H9 (cell line): ENCODE measurements around the gene CLEC16A. TPM values are rescaled to one million over a fixed set of nuclear protein-coding genes. Genes with fewer than 3 reads are reported as not detected.

Experiments
- DNase-seq: peaks from one replicate; pipeline ENCODE4 v3.0.0-alpha.2; 2017
- H2AFZ ChIP-seq: one replicate; pipeline ENCODE4 v1.6.1; 2013; ENCODE audit warnings: mild to moderate bottlenecking, low read length, control low read depth, moderate library complexity
- H2AK5ac ChIP-seq: 2 replicates; pipeline ENCODE4 v1.6.1; 2013; ENCODE audit warnings: low read length, control low read depth, mixed read lengths; ENCODE audit not compliant: insufficient read length
- H2BK120ac ChIP-seq: one replicate; pipeline ENCODE4 v1.6.1; 2013; ENCODE audit warnings: low read depth, mild to moderate bottlenecking, low read length, control low read depth, inconsistent platforms; ENCODE audit not compliant: poor library complexity, severe bottlenecking
- H2BK12ac ChIP-seq: 2 replicates; pipeline ENCODE4 v1.6.1; 2013; ENCODE audit warnings: low read length, control low read depth, mixed read lengths, low read depth; ENCODE audit not compliant: insufficient read length
- H2BK15ac ChIP-seq: 2 replicates; pipeline ENCODE4 v1.6.1; 2013; ENCODE audit warnings: low read depth, low read length, control low read depth
- H2BK20ac ChIP-seq: one replicate; pipeline ENCODE4 v1.6.1; 2013; ENCODE audit warnings: low read depth, mild to moderate bottlenecking, low read length, control low read depth, inconsistent platforms; ENCODE audit not compliant: poor library complexity, severe bottlenecking
- H2BK5ac ChIP-seq: 2 replicates; pipeline ENCODE4 v1.6.1; 2013; ENCODE audit warnings: low read length, control low read depth, mixed read lengths; ENCODE audit not compliant: insufficient read length
- H3K14ac ChIP-seq: 2 replicates; pipeline ENCODE4 v1.6.1; 2013; ENCODE audit warnings: low read length, control low read depth; ENCODE audit not compliant: insufficient read depth
- H3K18ac ChIP-seq: 2 replicates; pipeline ENCODE4 v1.6.1; 2013; ENCODE audit warnings: low read depth, mild to moderate bottlenecking, mixed read lengths, low read length, control low read depth; ENCODE audit not compliant: insufficient read length
- H3K23ac ChIP-seq: 2 replicates; pipeline ENCODE4 v1.6.1; 2013; ENCODE audit warnings: low read length, control low read depth, mixed read lengths, low read depth; ENCODE audit not compliant: insufficient read length
- H3K23me2 ChIP-seq: 2 replicates; pipeline ENCODE4 v1.6.1; 2013; ENCODE audit warnings: low read depth, mild to moderate bottlenecking, mixed read lengths, low read length, control low read depth; ENCODE audit not compliant: insufficient read length, poor library complexity, severe bottlenecking
- H3K27ac ChIP-seq: 2 replicates; pipeline ENCODE4 v1.5.1; 2013; ENCODE audit warnings: low read length, control low read depth, mixed read lengths, low read depth; ENCODE audit not compliant: insufficient read length
- H3K27me3 ChIP-seq: 2 replicates; pipeline ENCODE4 v1.6.1; 2013; ENCODE audit warnings: low read length, control low read depth, inconsistent platforms; ENCODE audit not compliant: insufficient read depth
- H3K4ac ChIP-seq: 2 replicates; pipeline ENCODE4 v1.6.1; 2013; ENCODE audit warnings: low read depth, mild to moderate bottlenecking, control low read depth, inconsistent platforms, low read length, moderate library complexity
- H3K4me1 ChIP-seq: 2 replicates; pipeline ENCODE4 v1.6.1; 2013; ENCODE audit warnings: low read length, control low read depth, inconsistent platforms; ENCODE audit not compliant: insufficient read depth
- H3K4me2 ChIP-seq: 2 replicates; pipeline ENCODE4 v1.6.1; 2013; ENCODE audit warnings: low read length, control low read depth, mixed read lengths; ENCODE audit not compliant: insufficient read length, insufficient read depth
- H3K56ac ChIP-seq: 2 replicates; pipeline ENCODE4 v1.6.1; 2013; ENCODE audit warnings: low read depth, mild to moderate bottlenecking, mixed read lengths, low read length, control low read depth; ENCODE audit not compliant: insufficient read length
- H3K79me1 ChIP-seq: 2 replicates; pipeline ENCODE4 v1.6.1; 2013; ENCODE audit warnings: low read depth, mild to moderate bottlenecking, moderate library complexity, low read length, control low read depth, inconsistent platforms; ENCODE audit not compliant: insufficient read depth, poor library complexity, severe bottlenecking
- H3K79me2 ChIP-seq: 2 replicates; pipeline ENCODE4 v1.6.1; 2013; ENCODE audit warnings: low read length, control low read depth, inconsistent platforms; ENCODE audit not compliant: insufficient read depth
- H3K9ac ChIP-seq: 2 replicates; pipeline ENCODE4 v1.6.1; 2013; ENCODE audit warnings: low read length, control low read depth, mixed read lengths; ENCODE audit not compliant: insufficient read length; ENCODE audit errors: extremely low read depth
- H3K9me3 ChIP-seq: one replicate; pipeline ENCODE4 v1.6.1; 2013; ENCODE audit warnings: low read depth, low read length, inconsistent platforms; ENCODE audit not compliant: control insufficient read depth
- H3T11ph ChIP-seq: one replicate; pipeline ENCODE4 v1.6.1; 2013; ENCODE audit warnings: mild to moderate bottlenecking, low read length, control low read depth, inconsistent platforms
- H4K20me1 ChIP-seq: one replicate; pipeline ENCODE4 v1.6.1; 2013; ENCODE audit not compliant: control insufficient read depth, insufficient read length, insufficient read depth
- H4K5ac ChIP-seq: 2 replicates; pipeline ENCODE4 v1.6.1; 2013; ENCODE audit warnings: low read depth, mild to moderate bottlenecking, mixed read lengths, low read length, control low read depth; ENCODE audit not compliant: insufficient read length
- H4K8ac ChIP-seq: replicated peaks from 2 replicates; pipeline ENCODE4 v1.6.1; 2013; ENCODE audit warnings: low read length, control low read depth, mixed read lengths, low read depth; ENCODE audit not compliant: insufficient read length
- H4K91ac ChIP-seq: 2 replicates; pipeline ENCODE4 v1.6.1; 2013; ENCODE audit warnings: low read depth, mild to moderate bottlenecking, moderate library complexity, mixed read lengths, low read length, control low read depth; ENCODE audit not compliant: insufficient read length
- H3K27ac Mint-ChIP-seq, 3 experiments: 2 replicates in 2 of 3; 3 replicates in 1 of 3; pipeline ENCODE4 v1.8.0; 2020 to 2021; ENCODE audit warnings: mixed read lengths in 3 of 3, mild to moderate bottlenecking in 1 of 3, moderate library complexity in 1 of 3
- H3K27me3 Mint-ChIP-seq: 2 replicates; pipeline ENCODE4 v1.8.0; 2021; ENCODE audit warnings: low read depth, mild to moderate bottlenecking, moderate library complexity, mixed read lengths
- H3K36me3 Mint-ChIP-seq, 3 experiments: 2 replicates in 2 of 3; 3 replicates in 1 of 3; pipeline ENCODE4 v1.8.0; 2020 to 2021; ENCODE audit warnings: low read depth in 3 of 3, mixed read lengths in 3 of 3; ENCODE audit not compliant: insufficient read depth in 1 of 3
- H3K4me1 Mint-ChIP-seq, 2 experiments: 2 replicates each; pipeline ENCODE4 v1.8.0; 2020; ENCODE audit warnings: mixed read lengths in 2 of 2
- H3K4me3 Mint-ChIP-seq, 2 experiments: 2 replicates in 1 of 2; 3 replicates in 1 of 2; pipeline ENCODE4 v1.8.0; 2020 to 2021; ENCODE audit warnings: mild to moderate bottlenecking in 2 of 2, mixed read lengths in 2 of 2, moderate library complexity in 1 of 2
- H3K9me3 Mint-ChIP-seq, 2 experiments: 2 replicates in 1 of 2; 3 replicates in 1 of 2; pipeline ENCODE4 v1.8.0; 2020; ENCODE audit warnings: mild to moderate bottlenecking in 2 of 2, mixed read lengths in 2 of 2, moderate library complexity in 1 of 2
- CTCF ChIP-seq: fragments of 200-600 bp; sonication (generic); conservative IDR thresholded peaks from 3 replicates; pipeline ENCODE4 v1.8.0; 2021; ENCODE audit warnings: antibody characterized with exemption, mild to moderate bottlenecking
- WGBS: extraction: QIAGEN DNeasy Blood & Tissue Kit; methylation state at CpG from one replicate; pipeline ENCODE4 v1.1.7; 2013; ENCODE audit warnings: missing lambda C conversion rate, low lambda C conversion rate, mixed read lengths; ENCODE audit not compliant: insufficient read length; ENCODE audit errors: extremely low coverage; 5-methylcytosine and 5-hydroxymethylcytosine counted together
- total RNA-seq: library from RNA; stranded (reverse); gene quantifications from 2 replicates; pipeline ENCODE4 v1.2.1, GENCODE V29; 2021

Gene CLEC16A
- total RNA-seq, 1 experiment from 2014 or later: 15.2 TPM

DNA sequence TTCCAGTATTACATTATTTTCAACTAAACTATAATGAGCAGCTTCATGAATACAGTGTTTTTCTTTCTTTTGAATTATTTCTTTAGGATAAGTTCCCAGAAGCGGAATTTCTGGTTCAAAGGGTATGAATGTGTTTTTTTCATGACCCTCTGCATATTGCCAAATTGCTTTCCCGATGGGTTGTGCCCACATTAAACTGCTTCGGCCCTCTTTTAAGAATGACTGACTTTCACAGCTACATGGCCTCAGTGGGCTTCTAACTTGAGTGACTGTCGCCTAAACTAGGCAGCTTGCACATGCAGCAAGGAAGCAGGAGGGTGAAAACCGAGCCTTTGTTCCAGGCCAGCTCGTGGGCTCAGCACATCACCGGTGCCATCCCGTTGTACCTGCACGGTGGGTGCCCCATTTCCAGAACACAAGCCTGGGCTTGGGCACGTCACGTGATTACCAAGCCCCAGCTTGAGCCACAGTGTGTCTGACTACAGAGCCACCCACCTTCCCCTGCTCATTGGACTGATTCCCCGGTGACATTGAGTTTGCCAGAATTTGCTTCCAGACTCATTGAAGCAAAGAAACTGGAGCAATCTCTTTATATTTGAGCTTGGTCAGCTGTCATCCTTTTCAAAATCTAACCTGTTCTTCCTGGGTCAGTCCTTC is 112.8 kb downstream of the CLEC16A start:
- no peak overlapping the region for H4K8ac ChIP-seq
- H2BK5ac ChIP-seq: no peak overlapping the region
- no peak overlapping the region for H3K23ac ChIP-seq
- no peak overlapping the region for H3K14ac ChIP-seq
- H3K27ac ChIP-seq: no peak overlapping the region
- Mint-ChIP-seq H3K36me3 (peaks cover 0 to 18% (median 4%) of the 10 kb centered on the region in 3 experiments; a peak in 3 of 7 replicates), H3K4me1 (peaks cover 0 to 2% of the 10 kb centered on the region in 2 experiments; a peak in 2 of 4 replicates), H3K9me3 (no peaks in the 10 kb centered on the region), H3K4me3 (no peak overlapping the region), H3K27ac (no peak overlapping the region), H3K27me3 (no peaks in the 10 kb centered on the region)
- H3K4me2 ChIP-seq: no peak overlapping the region
- no CpG with 5 or more reads among the region's 12 CpGs for WGBS
- no peak overlapping the region for H2AFZ ChIP-seq
- TF ChIP-seq CTCF: no peak
- no peak overlapping the region for H2BK15ac ChIP-seq
- no peak overlapping the region for H3T11ph ChIP-seq
- no peak overlapping the region for H2BK120ac ChIP-seq
- H3K27me3 ChIP-seq: no peaks in the 10 kb centered on the region
- H3K79me1 ChIP-seq: no peaks in the 10 kb centered on the region
- H3K9me3 ChIP-seq: no peaks in the 10 kb centered on the region
- no peak overlapping the region for H2BK12ac ChIP-seq
- no peak overlapping the region for H4K5ac ChIP-seq
- H4K20me1 ChIP-seq: no peaks in the 10 kb centered on the region
- H2BK20ac ChIP-seq: no peak overlapping the region
- H3K56ac ChIP-seq: no peak overlapping the region
- no peak overlapping the region for H3K18ac ChIP-seq
- no peak for DNase-seq
- no peaks in the 10 kb centered on the region for H3K4me1 ChIP-seq
- H3K23me2 ChIP-seq: no peaks in the 10 kb centered on the region
- no peak overlapping the region for H2AK5ac ChIP-seq
- H3K79me2 ChIP-seq: no peaks in the 10 kb centered on the region
- no peak overlapping the region for H3K4ac ChIP-seq
- no peak overlapping the region for H3K9ac ChIP-seq
- H4K91ac ChIP-seq: no peak overlapping the region
